ENCODE results near the gene ZNF397. TPM values are rescaled to one million over a fixed set of nuclear protein-coding genes. Genes with fewer than 3 reads are reported as not detected.
A peak's percentile ranks its signal among the peaks of the same experiment; 100 is the strongest.

The ZNF397 gene
- total and polyA plus RNA-seq, 9 of the 15 experiments (the other 6 are each of a cell fraction or from before 2014, with no cell fraction given), result 6.4 to 24.2 (median 19.3) TPM

GRCh38 chr18:35256947-35257346 lies 16.1 kb downstream of the ZNF397 start:
- Histone ChIP-seq H4K20me1 (replicated peaks; ENCODE audit: control insufficient read depth, insufficient read depth, low read length) (no peaks in the 10 kb centered on the region), H3K36me3 (ENCODE audit: control insufficient read depth, insufficient read depth, low read length) (no peaks in the 10 kb centered on the region; the same call in 2 of the 3 replicates), H2AFZ (ENCODE audit: low read depth, low read length) (no peak overlapping the region), H3K27ac (ENCODE audit: extremely low read depth, low read depth, low read length) (no peak overlapping the region), H3K9ac (ENCODE audit: insufficient read depth in 1 of 2, low read depth in 2 of 2, low read length in 2 of 2) (no peak overlapping the region), H3K9me1 (ENCODE audit: control insufficient read depth, insufficient read depth, low read length) (no peaks in the 10 kb centered on the region), H3K9me3 (replicated peaks; ENCODE audit: control insufficient read depth, insufficient read depth, low read depth, low read length) (peaks cover 5% of the 10 kb centered on the region; the same call in 1 of the 2 replicates), H3K4me2 (ENCODE audit: insufficient read depth, low read length) (no peak overlapping the region), H3K27me3 (ENCODE audit: control insufficient read depth in 2 of 2, insufficient read depth in 2 of 2, low read length in 2 of 2) (no peaks in the 10 kb centered on the region), H3K4me3 (no peak overlapping the region), H3K4me1 (replicated peaks in 1 of 2; ENCODE audit: control insufficient read depth in 2 of 2, insufficient read depth in 2 of 2, low read length in 2 of 2) (no peaks in the 10 kb centered on the region), H3K79me2 (ENCODE audit: control insufficient read depth, insufficient read depth, low read length) (no peaks in the 10 kb centered on the region)
- CTCF ChIA-PET (ENCODE audit: low intra/inter-chr PET ratio), result no interaction called here
- WGBS (ENCODE audit: insufficient coverage, low coverage, missing lambda C conversion rate), result 25% methylated on average over 3 of the region's 3 CpGs
- no peak for ATAC-seq
- intact Hi-C loops (cut with micrococcal nuclease), result no loop called here
- FAIRE-seq, result no peak
- no peak for DNase-seq (ENCODE audit: extremely low read depth in 1 of 4, low spot score in 3 of 4)
- POLR2A ChIA-PET, result interaction anchor here (0.8 kb wide), 1 partner anchor 8 kb away, joined by 4 read pairs; no protein-coding TSS in a partner anchor
- TF ChIP-seq ZNF316 (IDR thresholded peaks at IDR 0.05) (peak; percentile 59), BRD4 (IDR thresholded peaks at IDR 0.05) (no peak), MAFF (IDR thresholded peaks at IDR 0.05; ENCODE audit: low read length) (0 out of 2 replicates have a peak, but pooled peaks have one; percentile 21), C11orf30 (IDR thresholded peaks at IDR 0.05; ENCODE audit: low read depth) (peak; percentile 44; the same call in 1 of the 2 replicates), NCOA1 (IDR thresholded peaks at IDR 0.05; ENCODE audit: low read depth) (no peak), MAFG (tag; conservative IDR thresholded peaks at IDR 0.05) (peak; percentile 32; the same call in 1 of the 2 replicates)
- no TSS peak for BruUV-seq (replicated peaks)
- in situ Hi-C loops (cut with MboI), result no loop called here

GRCh38 chr18:35264409-35264808 lies 23.6 kb downstream of the ZNF397 start:
- no TSS peak for BruUV-seq (replicated peaks)
- CTCF ChIA-PET (ENCODE audit: low intra/inter-chr PET ratio), result no interaction called here
- POLR2A ChIA-PET, result interaction anchor here (1.0 to 1.1 kb wide), 2 partner anchors 23 to 26 kb away, joined by 4 read pairs; partner anchors contain the start of genes ZNF397 and ZSCAN30

More at GRCh38 chr18:35264409-35264808, 23.6 kb downstream of the ZNF397 start:
- no peaks in the 10 kb centered on the region for H3K9me1 ChIP-seq (ENCODE audit: control insufficient read depth, insufficient read depth, low read length)
- H3K4me1 ChIP-seq (replicated peaks in 1 of 2; ENCODE audit: control insufficient read depth in 2 of 2, insufficient read depth in 2 of 2, low read length in 2 of 2), result no peaks in the 10 kb centered on the region
- H3K27ac ChIP-seq (ENCODE audit: extremely low read depth, low read depth, low read length), result no peak overlapping the region
- H3K79me2 ChIP-seq (ENCODE audit: control insufficient read depth, insufficient read depth, low read length), result no peaks in the 10 kb centered on the region
- in situ Hi-C loops (cut with MboI) (no loop called here), intact Hi-C loops (cut with micrococcal nuclease) (no loop called here)
- 36% methylated on average over 2 of the region's 2 CpGs for WGBS (ENCODE audit: insufficient coverage, low coverage, missing lambda C conversion rate)
- TF ChIP-seq ATF3 (IDR thresholded peaks at IDR 0.05), result no peak
- TF ChIP-seq ATF3 (CRISPR knock-in tag; conservative IDR thresholded peaks at IDR 0.05), result no peak
- peak; percentile 17; the same call in 1 of the 2 replicates for TF ChIP-seq MAFF (IDR thresholded peaks at IDR 0.05; ENCODE audit: low read length)
- no peak for TF ChIP-seq CREM (IDR thresholded peaks at IDR 0.05; ENCODE audit: low read depth)
- TF ChIP-seq NFIC (IDR thresholded peaks at IDR 0.05), result no peak
- peak; percentile 42 for TF ChIP-seq MAFG (tag; conservative IDR thresholded peaks at IDR 0.05)
- TF ChIP-seq MAFK (IDR thresholded peaks at IDR 0.05; ENCODE audit: low read length), result no peak
- no peak for TF ChIP-seq POLR2AphosphoS2 (IDR thresholded peaks at IDR 0.05; ENCODE audit: low read length)
- TF ChIP-seq ZNF316 (IDR thresholded peaks at IDR 0.05), result peak; percentile 66
- TF ChIP-seq TCF3 (CRISPR knock-in tag; IDR thresholded peaks at IDR 0.05), result no peak
- TF ChIP-seq CBFA2T3 (IDR thresholded peaks at IDR 0.05), result no peak
- TF ChIP-seq C11orf30 (IDR thresholded peaks at IDR 0.05; ENCODE audit: low read depth), result peak; percentile 45; the same call in 1 of the 2 replicates
- no peak overlapping the region for H3K4me2 ChIP-seq (ENCODE audit: insufficient read depth, low read length)
- H2AFZ ChIP-seq (ENCODE audit: low read depth, low read length), result no peak overlapping the region
- ATAC-seq (no peak), DNase-seq (ENCODE audit: extremely low read depth in 1 of 4, low spot score in 3 of 4) (no peak), FAIRE-seq (no peak)
- no peak overlapping the region for H3K9ac ChIP-seq (ENCODE audit: insufficient read depth in 1 of 2, low read depth in 2 of 2, low read length in 2 of 2)
- no peaks in the 10 kb centered on the region for H4K20me1 ChIP-seq (replicated peaks; ENCODE audit: control insufficient read depth, insufficient read depth, low read length)
- H3K9me3 ChIP-seq (replicated peaks; ENCODE audit: control insufficient read depth, insufficient read depth, low read depth, low read length), result peaks cover 3% of the 10 kb centered on the region
- H3K27me3 ChIP-seq (ENCODE audit: control insufficient read depth in 2 of 2, insufficient read depth in 2 of 2, low read length in 2 of 2), result no peaks in the 10 kb centered on the region
- peaks cover 5% of the 10 kb centered on the region; the same call in 1 of the 3 replicates for H3K36me3 ChIP-seq (ENCODE audit: control insufficient read depth, insufficient read depth, low read length)
- no peak overlapping the region for H3K4me3 ChIP-seq

All from K562 (cell line).